ENCODE measurements around the gene PDZRN3. TPM values are rescaled to one million over a fixed set of nuclear protein-coding genes. Genes with fewer than 3 reads are reported as not detected.

Gene PDZRN3
- total RNA-seq, 1 experiment from 2014 or later, result 12.5 TPM

GRCh38 chr3:73470860-73471259 is 153.9 kb downstream of the PDZRN3 start:
- DNase-seq, result no peak

GRCh38 chr3:73469331-73469730 is 155.4 kb downstream of the PDZRN3 start:
- H3K36me3 ChIP-seq (ENCODE audit: control insufficient read depth, insufficient read depth, low read length), result 0 out of 2 replicates have a peak, but pooled peaks cover 1% of the 10 kb centered on the region
- CTCF ChIA-PET, result no interaction called here
- Mint-ChIP-seq H3K4me3 (ENCODE audit: unreplicated experiment) (no peak overlapping the region), H3K4me1 (ENCODE audit: low read depth, unreplicated experiment) (peaks cover 11% of the 10 kb centered on the region), H3K27me3 (ENCODE audit: insufficient read depth, unreplicated experiment) (no peaks in the 10 kb centered on the region), H3K36me3 (ENCODE audit: insufficient read depth, unreplicated experiment) (peaks cover 4% of the 10 kb centered on the region), H3K9me3 (ENCODE audit: unreplicated experiment) (no peaks in the 10 kb centered on the region), H3K27ac (ENCODE audit: unreplicated experiment) (no peak overlapping the region)
- no peak overlapping the region for H3K4me3 ChIP-seq (ENCODE audit: low read depth, low read length)
- intact Hi-C loops (cut with micrococcal nuclease; ENCODE audit: unreplicated experiment), result no loop called here
- H3K27me3 ChIP-seq (replicated peaks; ENCODE audit: control insufficient read depth, insufficient read depth, low read length), result no peaks in the 10 kb centered on the region
- no peaks in the 10 kb centered on the region for H3K9me3 ChIP-seq
- no peak for DNase-seq
- peaks cover 11% of the 10 kb centered on the region; the same call in 1 of the 2 replicates for H3K4me1 ChIP-seq
- POLR2A ChIA-PET, result no interaction called here
- no peak for TF ChIP-seq CTCF (IDR thresholded peaks at IDR 0.05; ENCODE audit: insufficient read depth in 1 of 2, low read depth in 1 of 2, low read length in 1 of 2, severe bottlenecking in 1 of 2, unreplicated experiment in 1 of 2)
- no TSS peak for BruUV-seq (replicated peaks)

More at GRCh38 chr3:73470860-73471259, 153.9 kb downstream of the PDZRN3 start:
- BruUV-seq (replicated peaks), result no TSS peak
- Mint-ChIP-seq H3K27ac (ENCODE audit: unreplicated experiment) (no peak overlapping the region), H3K4me1 (ENCODE audit: low read depth, unreplicated experiment) (peaks cover 16% of the 10 kb centered on the region), H3K27me3 (ENCODE audit: insufficient read depth, unreplicated experiment) (no peaks in the 10 kb centered on the region), H3K4me3 (ENCODE audit: unreplicated experiment) (no peak overlapping the region), H3K9me3 (ENCODE audit: unreplicated experiment) (no peaks in the 10 kb centered on the region), H3K36me3 (ENCODE audit: insufficient read depth, unreplicated experiment) (peaks cover 4% of the 10 kb centered on the region)
- Histone ChIP-seq H3K9me3 (no peaks in the 10 kb centered on the region), H3K27me3 (replicated peaks; ENCODE audit: control insufficient read depth, insufficient read depth, low read length) (no peaks in the 10 kb centered on the region), H3K4me1 (peaks cover 13% of the 10 kb centered on the region; the same call in 1 of the 2 replicates), H3K4me3 (ENCODE audit: low read depth, low read length) (no peak overlapping the region), H3K36me3 (ENCODE audit: control insufficient read depth, insufficient read depth, low read length) (0 out of 2 replicates have a peak, but pooled peaks cover 1% of the 10 kb centered on the region)
- ChIA-PET CTCF (no interaction called here), POLR2A (no interaction called here)
- no peak for TF ChIP-seq CTCF (IDR thresholded peaks at IDR 0.05; ENCODE audit: insufficient read depth in 1 of 2, low read depth in 1 of 2, low read length in 1 of 2, severe bottlenecking in 1 of 2, unreplicated experiment in 1 of 2)
- intact Hi-C loops (cut with micrococcal nuclease; ENCODE audit: unreplicated experiment), result no loop called here

- Mint-ChIP-seq H3K27me3 (ENCODE audit: insufficient read depth, unreplicated experiment) (no peaks in the 10 kb centered on the region), H3K9me3 (ENCODE audit: unreplicated experiment) (no peaks in the 10 kb centered on the region), H3K36me3 (ENCODE audit: insufficient read depth, unreplicated experiment) (peaks cover 4% of the 10 kb centered on the region), H3K27ac (ENCODE audit: unreplicated experiment) (no peak overlapping the region), H3K4me1 (ENCODE audit: low read depth, unreplicated experiment) (peaks cover 7% of the 10 kb centered on the region), H3K4me3 (ENCODE audit: unreplicated experiment) (no peak overlapping the region)
- H3K4me1 ChIP-seq, result peaks cover 6% of the 10 kb centered on the region; the same call in 1 of the 2 replicates
- intact Hi-C loops (cut with micrococcal nuclease; ENCODE audit: unreplicated experiment), result no loop called here
- POLR2A ChIA-PET, result no interaction called here
- H3K4me3 ChIP-seq (ENCODE audit: low read depth, low read length), result no peak overlapping the region
- CTCF ChIA-PET, result no interaction called here
- 0 out of 2 replicates have a peak, but pooled peaks cover 1% of the 10 kb centered on the region for H3K36me3 ChIP-seq (ENCODE audit: control insufficient read depth, insufficient read depth, low read length)
- no TSS peak for BruUV-seq (replicated peaks)
- no peak for DNase-seq
- no peaks in the 10 kb centered on the region for H3K27me3 ChIP-seq (replicated peaks; ENCODE audit: control insufficient read depth, insufficient read depth, low read length)
- no peak for TF ChIP-seq CTCF (IDR thresholded peaks at IDR 0.05; ENCODE audit: insufficient read depth in 1 of 2, low read depth in 1 of 2, low read length in 1 of 2, severe bottlenecking in 1 of 2, unreplicated experiment in 1 of 2)
- no peaks in the 10 kb centered on the region for H3K9me3 ChIP-seq
Observed at GRCh38 chr3:73467211-73467610, 157.5 kb downstream of the PDZRN3 start.
